AML-193 (cell line): ENCODE measurements around the gene TBC1D22A.

ENCODE experiments used
- DNase-seq, 2 experiments: peaks; one replicate each; lab custom pipeline; 2025; lab: John Stamatoyannopoulos, UW

The TBC1D22A gene

GRCh38 chr22:46995501-46996360 is 233.3 kb downstream of the TBC1D22A start:
- DNase-seq, result no peak

GRCh38 chr22:46996595-46997310 is 234.3 kb downstream of the TBC1D22A start:
- no peak for DNase-seq

- no peak for DNase-seq
These were observed 235.0 kb downstream of the TBC1D22A start for GRCh38 chr22:46997311-46997970.

- DNase-seq, result no peak
These were observed 235.9 kb downstream of the TBC1D22A start for GRCh38 chr22:46998331-46998730.

- DNase-seq, result no peak
These were observed 237.8 kb downstream of the TBC1D22A start for GRCh38 chr22:47000256-47000655.

- no peak for DNase-seq
These were observed 238.4 kb downstream of the TBC1D22A start for GRCh38 chr22:47000888-47001287.

- DNase-seq, result no peak
These were observed 238.8 kb downstream of the TBC1D22A start for GRCh38 chr22:47001288-47001687.

GRCh38 chr22:47002692-47003091 is 240.2 kb downstream of the TBC1D22A start:
- no peak for DNase-seq

- DNase-seq, result no peak
These were observed 243.3 kb downstream of the TBC1D22A start for GRCh38 chr22:47005506-47006408.

GRCh38 chr22:47006433-47006832 is 244.0 kb downstream of the TBC1D22A start:
- DNase-seq, result no peak

- DNase-seq, result no peak
These were observed 244.4 kb downstream of the TBC1D22A start for GRCh38 chr22:47006869-47007268.

- no peak for DNase-seq
These were observed 245.0 kb downstream of the TBC1D22A start for GRCh38 chr22:47007496-47007895.

GRCh38 chr22:47008208-47008885 is 245.9 kb downstream of the TBC1D22A start:
- no peak for DNase-seq

- DNase-seq, result no peak
These were observed 247.1 kb downstream of the TBC1D22A start for GRCh38 chr22:47009304-47010101.

- DNase-seq, result no peak
These were observed 247.8 kb downstream of the TBC1D22A start for GRCh38 chr22:47010211-47010610.

- no peak for DNase-seq
These were observed 248.8 kb downstream of the TBC1D22A start for GRCh38 chr22:47011131-47011858.

GRCh38 chr22:47011859-47012258 is 249.4 kb downstream of the TBC1D22A start:
- no peak for DNase-seq

- DNase-seq, result no peak
These were observed 250.3 kb downstream of the TBC1D22A start for GRCh38 chr22:47012589-47013370.
